Limb (tissue), 2 donors: ENCODE data around the gene CLCN6.
"Not testable (repeated sequence)": the region's sequence is repeated elsewhere in the genome, so short reads cannot be mapped to it uniquely, and the experiment has no call there.

Source experiments
- DNase-seq, 2 donors: peaks; one replicate each; pipeline ENCODE4 v3.0.0-alpha.2; 2016; ENCODE audit errors: extremely low spot score in 2 of 2

The CLCN6 gene

DNA sequence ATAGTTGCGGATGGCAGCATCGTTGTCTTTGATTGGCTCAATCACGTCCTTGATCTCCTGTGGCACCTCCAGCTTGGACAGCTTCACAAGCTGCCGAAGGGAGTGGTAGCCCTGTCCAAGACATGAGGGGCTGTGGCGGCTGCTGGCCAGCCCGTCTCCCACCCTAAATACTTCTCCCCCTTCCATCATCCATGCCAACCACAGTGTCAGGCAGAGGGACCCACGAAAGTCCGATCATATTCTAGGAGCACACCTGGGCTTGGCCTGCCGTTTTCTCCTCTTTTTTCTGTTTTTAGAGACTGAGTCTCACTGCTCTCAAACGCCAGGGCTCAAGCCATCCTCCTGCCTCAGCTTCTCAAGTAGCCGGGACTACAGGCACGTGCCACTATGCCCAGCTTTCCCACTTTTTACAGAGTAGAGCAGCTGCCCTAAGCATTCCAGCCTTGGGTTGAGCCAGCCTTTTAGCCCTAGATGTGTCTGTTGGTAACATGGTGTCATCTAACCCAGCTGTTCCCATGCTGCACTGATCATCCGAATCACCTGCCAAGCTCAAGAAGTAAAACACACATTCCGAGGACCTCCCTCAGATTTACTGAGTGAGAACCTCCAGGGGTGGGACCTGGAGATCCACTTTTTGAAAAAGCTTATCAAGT lies 10.6 kb upstream of the CLCN6 start:
- DNase-seq, result no peak

DNA sequence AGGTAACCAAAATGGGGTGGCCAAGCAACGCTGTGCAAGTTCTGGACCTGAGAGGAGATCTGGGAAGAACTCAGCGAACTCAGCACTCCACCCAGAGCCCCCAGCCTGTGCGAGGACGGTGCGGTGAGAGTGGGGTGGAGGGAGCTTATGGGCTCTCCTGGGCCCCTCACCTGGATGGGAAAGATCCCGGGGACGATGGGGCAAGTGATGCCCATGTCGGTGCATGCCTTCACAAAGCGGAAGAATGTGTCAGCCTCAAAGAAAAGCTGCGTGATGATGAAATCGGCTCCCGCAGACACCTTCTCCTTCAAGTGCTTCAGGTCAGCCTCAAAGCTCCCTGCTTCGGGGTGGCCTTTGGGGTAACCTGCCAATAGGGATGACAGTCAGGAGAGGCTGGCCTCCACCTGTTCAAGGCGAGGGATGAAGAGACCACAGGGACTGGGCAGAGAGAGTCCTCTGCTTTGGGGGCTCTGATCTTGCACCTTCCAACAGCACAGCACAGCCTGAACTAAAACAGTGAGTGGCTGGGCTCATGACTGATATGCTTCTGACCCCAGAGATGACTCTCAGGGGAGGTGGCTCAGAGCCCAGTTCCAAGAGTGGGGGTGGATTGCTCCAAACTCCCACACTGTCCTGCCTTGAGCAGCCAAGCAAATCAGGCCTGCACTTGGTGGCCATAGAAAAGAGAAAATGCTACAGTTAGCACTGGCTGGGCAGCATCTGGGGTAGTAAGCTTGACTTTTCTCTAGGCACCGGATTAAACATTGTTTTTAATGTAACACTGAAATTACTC lies 9.8 kb upstream of the CLCN6 start:
- no peak for DNase-seq

DNA sequence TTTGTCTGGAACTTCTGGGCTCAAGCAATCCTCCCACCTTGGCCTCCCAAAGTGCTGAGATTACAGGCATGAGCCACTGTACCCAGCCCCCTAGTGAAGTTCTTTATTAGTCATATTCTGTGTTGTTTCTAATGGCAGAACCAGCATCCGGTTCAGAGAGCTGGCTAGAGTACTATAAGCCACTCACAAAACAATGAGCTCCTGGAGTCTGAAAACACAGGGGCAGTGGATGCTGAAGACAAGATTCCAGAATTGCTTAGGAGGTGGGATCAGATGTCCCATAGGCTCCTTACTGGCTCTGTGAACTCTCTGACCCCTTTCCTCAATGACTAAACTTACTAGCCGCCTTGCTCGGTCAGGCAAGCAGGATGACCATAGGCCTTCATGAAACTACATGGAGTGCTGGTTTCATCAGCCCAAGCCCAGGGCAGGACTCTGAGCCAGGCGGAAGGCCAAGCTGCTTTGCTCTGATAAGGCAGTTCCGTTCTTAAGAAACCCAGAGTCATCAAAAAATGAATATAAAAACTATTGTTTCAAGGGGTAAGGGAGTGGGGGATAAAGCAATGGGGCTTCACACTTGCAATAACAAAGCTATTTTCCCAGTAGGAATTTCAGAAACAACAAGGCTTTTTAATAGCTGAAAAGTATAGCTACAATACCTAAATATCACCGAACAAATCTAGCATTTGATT lies 8.3 kb upstream of the CLCN6 start:
- no peak for DNase-seq

DNA sequence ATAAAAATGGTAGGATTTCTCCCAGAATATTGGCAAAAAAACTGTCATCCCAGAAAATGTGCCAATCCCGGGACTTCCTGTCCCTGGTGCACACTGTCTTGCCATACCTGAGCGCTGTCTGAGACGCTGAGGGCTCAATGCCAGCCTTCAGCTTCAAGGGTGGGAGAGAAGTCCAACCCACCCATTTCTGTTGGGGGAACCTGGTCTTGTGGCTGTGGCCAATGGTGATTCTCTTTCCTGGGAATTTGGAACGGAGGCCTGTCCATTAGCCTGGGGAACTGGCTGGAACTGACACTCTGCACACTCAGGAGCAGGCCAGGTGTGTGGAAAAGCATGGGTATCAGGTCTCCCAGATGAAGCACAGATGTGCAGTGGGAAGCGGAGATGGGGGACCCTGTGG lies 6.9 kb upstream of the CLCN6 start:
- DNase-seq, result no peak

DNA sequence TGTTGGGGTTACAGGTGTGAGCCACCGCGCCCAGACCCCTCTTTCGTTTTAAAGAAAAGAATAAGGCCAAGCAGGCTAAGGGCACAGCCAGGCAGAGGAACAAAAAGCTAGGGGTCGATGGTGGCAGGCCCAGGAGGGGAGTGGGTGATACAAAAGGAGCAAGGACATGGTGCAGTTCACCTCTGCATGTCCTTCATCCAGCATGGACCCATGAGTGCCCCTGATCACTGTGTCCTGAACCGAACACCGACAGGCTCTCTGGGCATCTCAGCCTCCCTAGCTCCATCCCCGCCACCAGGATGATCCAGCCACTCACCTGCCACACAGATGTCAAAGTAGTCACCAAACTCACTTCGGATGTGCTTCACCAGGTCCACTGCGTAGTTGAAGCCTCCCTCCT lies 6.1 kb upstream of the CLCN6 start:
- DNase-seq, result no peak

DNA sequence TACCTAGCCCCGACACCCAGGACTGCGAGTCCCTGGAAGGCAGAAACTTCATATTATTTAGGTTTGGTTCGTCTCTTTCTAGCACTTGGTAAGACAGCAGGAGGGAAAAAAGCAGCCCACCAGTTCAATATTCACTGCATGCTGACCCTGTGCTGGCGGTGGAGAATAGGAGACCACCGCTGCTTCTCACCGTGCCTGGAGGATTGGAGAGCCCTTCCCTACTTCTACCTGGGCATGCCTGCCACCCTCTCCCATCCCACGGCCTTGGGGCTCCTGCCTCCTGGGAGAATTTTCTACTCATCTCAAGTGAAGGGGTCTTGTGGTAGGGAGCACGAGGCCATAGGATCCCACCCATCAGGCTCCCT lies 5.6 kb upstream of the CLCN6 start:
- no peak for DNase-seq

DNA sequence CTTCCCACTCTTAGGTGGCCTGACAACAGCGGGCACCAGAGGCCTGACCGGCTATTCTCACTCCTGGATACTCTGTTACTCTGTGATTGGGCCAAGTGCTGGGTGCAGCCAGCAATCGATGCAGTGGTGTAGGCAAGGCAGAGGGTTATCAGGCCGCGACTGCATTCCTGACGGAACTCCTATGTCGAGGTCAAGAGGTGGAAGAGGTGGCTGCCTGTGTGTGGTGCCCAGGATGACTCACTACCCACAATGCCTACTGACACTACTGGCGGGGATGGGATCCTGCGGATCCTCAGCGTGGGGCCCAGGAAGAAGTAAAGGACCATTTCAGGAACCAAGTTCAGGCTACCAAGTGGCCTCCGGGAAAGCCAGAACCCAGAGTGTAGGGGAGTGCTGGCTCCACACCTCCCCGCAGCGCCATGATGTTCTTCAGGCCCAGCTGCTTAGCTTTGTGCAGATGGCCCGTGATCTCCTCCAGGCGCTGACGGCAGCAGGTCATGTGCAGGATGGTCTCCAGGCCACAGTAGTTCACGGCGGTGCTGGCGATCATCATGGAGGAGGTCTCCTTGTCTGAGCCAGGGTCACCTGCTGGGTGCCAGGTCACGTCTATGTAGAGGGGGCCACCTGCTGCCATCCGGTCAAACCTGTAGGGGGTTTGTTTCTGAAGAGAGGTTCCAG lies 5.1 kb upstream of the CLCN6 start:
- no peak for DNase-seq

DNA sequence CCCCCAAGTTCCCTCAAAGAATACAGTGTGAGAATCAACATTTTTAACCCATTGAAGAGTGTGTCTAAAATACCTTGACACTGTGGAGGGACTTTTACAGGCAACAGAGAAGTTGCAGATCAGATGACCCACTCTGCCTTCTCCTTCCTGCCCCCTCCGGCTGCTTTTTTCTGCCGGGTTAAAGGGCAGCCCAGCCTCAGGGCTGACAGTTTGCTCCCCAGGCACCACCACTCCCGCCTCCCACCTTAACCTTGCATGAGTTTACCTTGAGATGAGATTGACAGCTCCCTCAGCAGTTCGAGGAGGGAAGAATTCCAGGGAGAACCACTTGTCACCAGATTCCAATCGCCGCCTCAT lies 3.4 kb upstream of the CLCN6 start:
- no peak for DNase-seq

DNA sequence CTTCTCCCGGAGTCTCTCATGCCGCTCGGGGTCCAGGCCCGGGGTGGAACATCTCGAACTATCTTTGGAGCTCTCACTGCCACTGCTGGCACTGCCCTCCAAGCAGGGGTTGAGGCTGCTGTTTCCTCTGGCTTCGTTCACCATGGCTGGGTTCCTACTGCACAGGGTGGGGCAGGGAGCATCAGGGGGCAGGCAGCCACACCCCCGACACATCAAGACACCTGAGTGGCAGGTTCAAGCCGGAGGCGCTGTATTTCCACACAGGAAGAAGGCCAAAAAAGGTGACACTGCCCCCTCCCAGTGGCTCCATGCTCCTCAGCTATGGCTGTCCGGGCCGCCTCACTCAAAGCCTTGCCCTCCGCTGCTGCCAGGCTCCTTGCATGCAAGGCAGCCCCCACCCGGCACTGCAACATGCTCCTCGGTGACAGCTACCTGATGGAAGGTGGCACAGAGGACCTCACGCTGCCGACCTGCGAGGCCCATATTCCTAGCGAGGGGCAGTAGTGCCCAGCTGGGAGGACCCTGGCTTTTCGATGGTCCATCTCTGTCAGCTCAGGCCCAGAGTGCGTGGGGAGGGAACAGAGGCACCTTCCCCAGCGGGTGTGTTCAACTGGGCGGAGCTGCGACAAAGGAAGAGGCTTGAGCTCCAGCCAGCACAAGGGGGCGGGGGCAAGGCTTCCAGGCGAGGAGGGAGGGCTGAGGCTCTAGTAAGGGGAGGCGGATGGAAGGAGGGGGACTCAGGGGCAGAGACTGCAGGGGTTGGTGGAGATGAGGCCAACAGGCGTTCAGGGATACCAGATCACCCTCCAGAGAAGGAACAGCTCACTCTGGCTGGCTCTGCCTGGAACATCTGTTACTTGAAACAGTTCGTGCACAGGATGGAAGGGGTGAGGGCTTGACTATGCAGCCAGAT lies 2.8 kb upstream of the CLCN6 start:
- DNase-seq, result peak; percentile 88 to 93

DNA sequence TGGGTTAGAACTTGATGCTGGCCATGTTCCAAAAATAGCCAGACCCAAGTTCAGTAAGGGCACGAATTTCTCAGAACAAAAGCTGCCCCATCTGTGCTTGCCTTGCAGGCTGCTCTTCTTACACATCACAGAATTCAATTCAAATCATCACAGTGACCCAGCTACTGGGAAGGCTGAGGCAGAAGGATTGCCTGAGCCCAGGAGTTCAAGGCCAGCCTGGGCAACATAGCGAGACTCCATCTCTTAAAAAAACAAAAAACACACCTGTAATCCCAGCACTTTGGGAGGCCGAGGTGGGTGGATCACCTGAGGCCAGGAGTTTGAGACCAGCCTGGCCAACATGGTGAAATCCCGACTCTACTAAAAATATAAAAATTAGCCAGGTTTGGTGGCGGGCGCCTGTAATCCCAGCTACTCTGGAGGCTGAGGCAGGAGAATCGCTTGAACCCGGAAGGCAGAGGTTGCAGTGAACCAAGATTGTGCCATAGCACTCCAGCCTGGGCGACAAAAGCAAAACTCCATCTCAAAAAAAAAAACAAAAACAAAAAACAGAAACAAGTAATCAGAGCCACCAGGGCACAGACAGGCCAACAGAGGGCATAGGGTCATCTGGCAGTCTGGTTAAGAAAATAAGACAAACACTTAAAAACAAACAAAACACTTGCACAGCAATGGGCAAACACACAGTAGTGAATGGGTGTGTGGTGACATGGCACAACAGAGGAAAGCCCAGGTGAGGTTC lies 1.9 kb upstream of the CLCN6 start:
- not testable (repeated sequence) for DNase-seq

DNA sequence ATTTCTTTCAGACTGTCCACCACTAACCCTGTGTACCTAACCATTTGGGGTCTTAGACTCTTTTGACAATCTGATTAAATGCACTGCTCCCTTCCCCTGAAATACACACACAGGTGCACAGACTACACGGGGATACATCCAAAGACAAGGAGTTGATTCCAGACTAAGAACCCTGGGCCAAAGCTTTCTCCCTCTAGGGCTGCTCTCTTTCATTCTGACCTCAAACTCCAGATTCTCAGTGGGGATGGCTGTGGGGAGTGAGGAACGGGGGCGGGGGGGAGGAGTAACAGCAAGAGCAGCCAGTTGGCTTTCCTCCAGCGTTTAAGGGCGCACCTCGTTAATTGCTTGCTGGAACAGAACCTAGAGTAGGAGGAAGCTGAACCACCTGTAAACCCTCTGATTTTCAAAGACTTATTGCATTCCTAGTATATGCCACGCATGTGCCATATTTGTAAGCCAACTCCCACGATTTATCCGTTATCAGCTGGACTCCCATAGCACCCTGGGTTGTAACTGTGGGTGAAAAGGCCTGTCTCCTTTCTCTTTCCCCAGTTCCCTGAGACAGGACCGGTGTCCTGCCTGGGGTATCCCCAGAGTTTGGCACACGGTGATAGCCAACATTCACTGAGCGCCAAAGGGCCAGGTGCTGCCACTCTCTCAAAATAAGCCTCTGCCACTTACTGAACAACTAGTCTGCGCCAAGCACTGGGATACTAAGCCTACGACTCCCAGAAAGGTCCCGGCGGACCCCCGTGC lies 1.1 kb upstream of the CLCN6 start:
- peak; percentile 42 to 58 for DNase-seq

DNA sequence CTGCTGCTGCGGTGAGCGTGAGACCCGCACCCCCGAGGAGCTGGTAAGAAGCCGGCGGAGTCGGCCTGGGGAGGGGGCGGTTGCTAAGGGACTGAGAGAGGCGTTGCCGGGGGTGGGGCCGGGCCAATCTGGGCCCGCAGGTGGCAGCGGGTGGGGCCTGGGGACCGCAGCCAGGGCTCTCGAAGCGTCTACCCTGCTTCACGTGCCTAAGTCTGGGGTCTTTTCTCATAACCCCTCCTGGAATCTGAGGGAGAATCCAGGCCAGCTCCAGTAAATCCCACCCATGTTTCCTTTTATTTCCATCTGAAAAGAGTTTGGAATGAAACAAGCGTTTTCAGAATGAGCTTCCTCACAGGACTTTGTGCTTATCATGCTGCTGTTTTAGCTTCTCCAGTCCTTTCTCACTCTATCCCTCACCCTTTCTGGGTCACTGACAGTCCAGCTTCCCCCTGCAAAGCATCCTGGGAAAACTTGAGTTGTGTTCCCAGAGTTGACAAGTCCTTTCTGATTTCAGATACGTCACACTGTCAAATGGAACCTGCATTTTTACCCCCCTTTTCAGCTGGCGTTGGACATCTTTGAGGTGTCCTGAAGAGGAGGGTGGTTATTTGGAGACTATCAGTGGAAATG lies 431 bp downstream of the CLCN6 start:
- DNase-seq, result no peak

DNA sequence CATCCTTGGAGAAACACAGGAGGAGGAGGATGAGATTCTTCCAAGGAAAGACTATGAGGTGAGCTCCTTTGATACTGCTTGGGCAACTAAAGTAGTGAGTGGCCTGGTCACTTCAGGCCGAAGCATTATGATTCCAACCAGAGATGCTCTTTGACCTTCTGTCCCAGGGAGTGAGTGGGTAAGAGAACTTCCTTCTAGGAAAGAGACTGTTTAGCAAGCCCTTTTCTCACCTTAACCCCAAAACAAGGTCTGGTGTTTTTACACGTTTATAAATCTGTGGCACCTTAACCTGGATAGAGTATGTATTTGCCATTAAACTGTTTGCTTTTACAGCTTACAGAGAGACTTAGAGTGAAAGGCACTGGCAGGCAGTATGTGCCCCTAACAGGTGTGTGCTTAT lies 1.1 kb downstream of the CLCN6 start:
- no peak for DNase-seq

DNA sequence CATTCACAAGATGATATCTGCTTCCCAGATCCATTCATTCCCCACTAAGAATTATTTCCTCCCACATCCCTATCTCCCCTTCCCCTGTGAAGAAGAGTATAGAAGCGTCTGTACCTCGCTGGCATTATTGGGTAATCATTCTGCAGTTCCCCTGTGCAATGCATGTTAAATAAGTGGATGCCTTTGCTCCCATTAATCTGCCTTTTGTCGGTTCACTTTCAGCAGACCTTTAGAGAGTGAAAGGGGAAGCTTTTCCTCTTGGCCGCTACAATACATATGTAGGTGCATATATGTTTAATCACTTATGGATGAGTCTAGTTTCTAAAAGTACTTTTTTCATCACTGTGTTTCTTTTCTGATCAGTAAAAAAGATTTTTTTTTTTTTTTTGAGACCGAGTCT lies 7.0 kb downstream of the CLCN6 start:
- no peak for DNase-seq

DNA sequence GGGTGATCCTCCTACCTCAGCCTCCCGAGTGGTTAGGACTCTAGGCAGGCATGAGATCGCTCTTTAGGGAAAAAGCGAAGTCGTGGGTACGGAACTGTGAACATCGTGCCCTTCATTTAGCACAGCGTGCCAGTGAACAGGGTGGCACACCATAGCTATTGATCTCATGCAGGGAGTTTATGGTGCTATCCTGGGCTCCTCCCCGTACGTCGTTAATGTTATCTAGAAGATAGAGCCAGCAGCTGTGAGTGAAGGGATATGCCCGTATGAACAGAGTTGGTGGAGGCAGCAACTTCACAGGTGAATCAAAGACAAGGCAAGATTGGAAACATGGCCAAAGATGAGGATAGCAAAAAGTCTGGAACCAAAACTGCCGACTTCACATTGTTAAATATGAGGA lies 11.2 kb downstream of the CLCN6 start:
- no peak for DNase-seq

DNA sequence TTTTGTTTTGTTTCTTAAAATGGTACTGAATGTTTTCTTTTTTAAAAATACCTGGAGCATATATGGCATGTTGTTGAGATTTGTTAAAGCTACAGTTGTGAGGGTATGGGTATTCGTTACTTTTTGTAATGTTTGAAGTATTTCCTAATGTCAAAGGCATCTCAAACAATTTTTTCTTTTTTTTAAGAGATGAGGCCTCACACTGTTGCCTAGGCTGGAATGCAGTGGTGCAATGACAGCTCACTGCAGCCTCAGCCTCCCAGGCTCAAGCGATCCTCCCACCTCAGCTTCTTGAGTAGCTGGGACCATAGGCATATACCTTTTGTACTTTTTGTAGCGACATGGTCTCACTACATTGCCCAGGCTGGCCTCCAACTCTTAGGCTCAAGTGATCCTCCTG lies 16.1 kb downstream of the CLCN6 start:
- DNase-seq, result no peak

DNA sequence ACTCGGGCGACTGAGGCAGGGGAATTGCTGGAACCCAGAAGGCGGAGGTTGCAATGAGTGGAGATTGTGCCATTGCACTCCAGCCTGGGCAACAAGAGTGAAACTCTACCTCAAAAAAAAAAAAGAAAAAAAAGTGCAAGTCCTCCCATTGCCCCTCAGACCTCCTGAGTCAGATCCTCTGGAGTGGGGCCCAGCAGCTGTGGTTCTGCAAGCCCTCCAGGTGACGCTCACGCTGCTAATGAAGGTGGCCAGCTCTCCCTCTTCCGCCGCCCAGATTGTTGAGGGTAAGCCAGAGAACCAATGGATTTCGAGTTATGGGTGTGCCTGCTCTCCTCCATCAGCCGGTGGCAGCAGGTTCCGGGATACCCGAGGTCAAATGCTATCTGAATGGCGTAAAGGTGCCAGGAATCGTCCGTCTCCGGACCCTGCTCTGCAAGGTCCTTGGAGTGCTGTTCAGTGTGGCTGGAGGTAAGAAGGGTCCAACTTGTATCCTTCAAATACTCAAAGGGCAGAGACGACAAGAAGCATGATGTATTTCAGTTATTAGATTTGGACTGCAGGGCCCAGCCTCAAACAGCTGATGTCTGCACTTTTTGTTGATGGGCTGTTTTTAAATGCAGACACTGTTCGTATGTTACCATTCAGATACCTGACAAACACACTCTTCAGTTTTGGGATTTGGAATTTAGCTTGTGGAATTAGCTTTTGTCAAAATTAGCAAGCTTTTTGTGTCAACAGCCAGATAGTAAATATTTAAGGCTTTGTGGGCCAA lies 17.6 kb downstream of the CLCN6 start:
- DNase-seq, result no peak

DNA sequence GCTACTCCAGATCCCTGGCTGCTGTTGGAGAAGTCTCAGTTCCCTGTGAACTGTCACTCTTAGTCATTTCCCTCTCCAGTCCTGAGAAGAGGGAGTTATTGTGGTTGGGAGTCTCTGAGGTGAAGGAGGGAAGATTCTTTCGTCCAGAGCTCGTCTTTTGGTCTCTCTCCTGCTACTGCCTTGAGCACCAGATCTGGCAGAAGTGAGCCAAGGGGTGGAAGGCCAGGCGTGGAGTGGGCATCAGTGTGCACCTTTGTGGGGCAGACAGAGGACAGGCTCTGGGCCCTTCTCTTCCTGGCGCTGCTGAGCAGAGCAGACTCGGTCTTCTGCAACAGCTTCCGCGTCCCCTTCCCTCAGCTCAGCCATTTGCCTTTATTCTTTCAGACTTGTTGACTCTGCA lies 19.1 kb downstream of the CLCN6 start:
- no peak for DNase-seq

DNA sequence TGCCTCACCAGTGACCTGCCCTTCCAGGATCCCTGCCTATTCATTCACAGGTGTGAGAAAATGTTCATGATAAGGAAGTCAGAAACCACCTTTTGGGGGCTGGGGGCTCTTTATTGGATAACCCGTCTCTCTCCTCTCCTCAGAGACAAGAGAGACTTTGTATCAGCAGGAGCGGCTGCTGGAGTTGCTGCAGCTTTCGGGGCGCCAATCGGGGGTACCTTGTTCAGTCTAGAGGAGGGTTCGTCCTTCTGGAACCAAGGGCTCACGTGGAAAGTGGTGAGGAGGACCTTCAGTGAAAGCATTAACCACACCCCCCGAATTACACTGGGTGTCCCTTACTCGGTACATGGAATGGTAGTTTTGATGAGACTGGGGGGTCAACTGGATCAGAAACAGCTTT lies 21.0 kb downstream of the CLCN6 start:
- DNase-seq, result no peak
